LNCaP clone FGC (cell line): ENCODE results near the gene TRIM8.
"Not testable (repeated sequence)": the region's sequence is repeated elsewhere in the genome, so short reads cannot be mapped to it uniquely, and the experiment has no call there.

ENCODE experiments used
- DNase-seq: peaks from one replicate; pipeline ENCODE4 v3.0.0-alpha.2; 2011; ENCODE audit warnings: low read depth
- H3K4me3 ChIP-seq: 2 replicates; pipeline ENCODE4 v1.5.1; 2011; ENCODE audit warnings: mild to moderate bottlenecking, low read depth, low read length, control low read depth
- TF ChIP-seq, protein P1 (sequence below): IDR thresholded peaks from 2 replicates; pipeline ENCODE4 v1.5.1; 2012; ENCODE audit warnings: mild to moderate bottlenecking; ENCODE audit not compliant: control insufficient read depth, insufficient read depth; ENCODE audit errors: extremely low read depth

Gene TRIM8

DNA sequence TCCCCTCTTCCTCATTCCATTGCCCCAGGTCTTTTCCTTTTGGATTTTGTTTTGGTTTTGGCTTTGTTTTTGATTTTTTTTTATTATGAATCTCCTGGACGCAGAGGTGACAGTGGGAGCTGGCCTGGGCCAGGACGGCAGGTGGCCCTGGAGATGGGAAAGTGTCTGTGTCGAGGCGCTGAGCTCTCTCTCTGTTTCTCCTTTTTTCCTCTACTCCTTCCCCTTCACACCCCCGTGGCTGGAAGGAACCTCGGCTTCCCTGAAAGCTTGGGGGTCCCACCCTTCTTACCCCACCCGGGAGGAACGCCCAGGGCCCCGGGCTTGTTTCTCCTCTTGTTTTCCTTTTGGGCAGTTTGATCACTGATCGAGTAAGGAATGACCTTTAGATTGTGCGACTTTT is 13.2 kb downstream of the TRIM8 start:
- no peak for DNase-seq
- peak overlapping the region; percentile 6; the same call in 1 of the 2 replicates for H3K4me3 ChIP-seq
- TF ChIP-seq, protein P1, sequence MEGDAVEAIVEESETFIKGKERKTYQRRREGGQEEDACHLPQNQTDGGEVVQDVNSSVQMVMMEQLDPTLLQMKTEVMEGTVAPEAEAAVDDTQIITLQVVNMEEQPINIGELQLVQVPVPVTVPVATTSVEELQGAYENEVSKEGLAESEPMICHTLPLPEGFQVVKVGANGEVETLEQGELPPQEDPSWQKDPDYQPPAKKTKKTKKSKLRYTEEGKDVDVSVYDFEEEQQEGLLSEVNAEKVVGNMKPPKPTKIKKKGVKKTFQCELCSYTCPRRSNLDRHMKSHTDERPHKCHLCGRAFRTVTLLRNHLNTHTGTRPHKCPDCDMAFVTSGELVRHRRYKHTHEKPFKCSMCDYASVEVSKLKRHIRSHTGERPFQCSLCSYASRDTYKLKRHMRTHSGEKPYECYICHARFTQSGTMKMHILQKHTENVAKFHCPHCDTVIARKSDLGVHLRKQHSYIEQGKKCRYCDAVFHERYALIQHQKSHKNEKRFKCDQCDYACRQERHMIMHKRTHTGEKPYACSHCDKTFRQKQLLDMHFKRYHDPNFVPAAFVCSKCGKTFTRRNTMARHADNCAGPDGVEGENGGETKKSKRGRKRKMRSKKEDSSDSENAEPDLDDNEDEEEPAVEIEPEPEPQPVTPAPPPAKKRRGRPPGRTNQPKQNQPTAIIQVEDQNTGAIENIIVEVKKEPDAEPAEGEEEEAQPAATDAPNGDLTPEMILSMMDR: no peak

DNA sequence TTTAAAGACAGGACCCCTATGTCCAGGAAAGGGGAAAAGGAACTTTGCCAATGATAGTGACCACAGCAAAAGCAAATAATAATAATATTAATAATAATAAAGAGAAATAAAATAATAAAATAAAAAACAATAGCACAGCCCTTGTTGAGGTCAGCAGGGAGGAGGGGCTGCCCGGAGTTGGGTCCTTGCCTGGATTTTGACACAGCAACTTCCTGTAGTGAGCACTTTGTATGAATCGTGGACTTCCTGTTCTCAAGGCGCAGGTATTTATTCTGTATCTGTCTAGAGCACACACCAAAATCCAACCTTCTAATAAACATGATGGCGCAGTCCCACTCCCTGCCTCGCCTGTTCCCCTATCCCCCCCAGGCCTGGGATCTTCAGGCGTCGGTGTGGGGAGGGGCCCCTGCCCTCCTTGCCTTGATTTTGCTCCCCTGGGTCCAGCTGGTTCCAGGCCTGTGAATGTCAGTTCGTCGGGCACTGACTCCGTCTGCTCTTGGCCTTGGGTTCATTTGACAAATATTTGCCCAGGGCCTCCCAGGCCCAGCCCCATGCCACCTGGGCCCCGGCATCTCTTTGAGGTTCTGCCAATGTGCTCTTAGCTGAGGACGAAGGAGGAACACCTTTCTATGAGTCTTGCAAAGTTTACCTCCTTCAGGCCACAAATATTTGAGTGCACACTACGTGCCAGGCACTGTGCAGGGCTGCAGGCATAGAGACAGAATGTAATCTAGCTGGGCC is 13.9 kb downstream of the TRIM8 start:
- TF ChIP-seq, protein P1: no peak
- peak overlapping the region; percentile 25 for H3K4me3 ChIP-seq
- DNase-seq: peak; percentile 87

DNA sequence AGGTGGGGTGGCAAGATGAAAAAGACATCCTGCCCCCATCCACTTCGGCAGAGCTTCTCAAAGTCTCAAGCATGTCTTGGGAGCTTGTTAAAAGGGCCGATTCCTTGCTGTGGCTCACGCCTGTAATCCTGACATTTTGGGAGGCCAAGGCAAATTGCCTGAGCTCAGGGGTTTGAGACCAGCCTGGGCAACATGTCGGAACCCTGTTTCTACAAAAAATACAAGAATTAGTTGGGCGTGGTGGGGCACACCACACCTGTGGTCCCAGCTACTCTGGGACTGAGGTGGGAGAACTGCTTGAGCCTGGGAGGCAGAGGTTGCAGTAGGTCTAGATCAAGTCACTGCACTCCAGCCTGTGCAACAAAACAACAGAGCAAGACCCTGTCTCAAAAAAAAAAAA is 14.5 kb downstream of the TRIM8 start:
- no peak for DNase-seq
- TF ChIP-seq, protein P1: no peak
- peak overlapping the region; percentile 25; the same call in 1 of the 2 replicates for H3K4me3 ChIP-seq

DNA sequence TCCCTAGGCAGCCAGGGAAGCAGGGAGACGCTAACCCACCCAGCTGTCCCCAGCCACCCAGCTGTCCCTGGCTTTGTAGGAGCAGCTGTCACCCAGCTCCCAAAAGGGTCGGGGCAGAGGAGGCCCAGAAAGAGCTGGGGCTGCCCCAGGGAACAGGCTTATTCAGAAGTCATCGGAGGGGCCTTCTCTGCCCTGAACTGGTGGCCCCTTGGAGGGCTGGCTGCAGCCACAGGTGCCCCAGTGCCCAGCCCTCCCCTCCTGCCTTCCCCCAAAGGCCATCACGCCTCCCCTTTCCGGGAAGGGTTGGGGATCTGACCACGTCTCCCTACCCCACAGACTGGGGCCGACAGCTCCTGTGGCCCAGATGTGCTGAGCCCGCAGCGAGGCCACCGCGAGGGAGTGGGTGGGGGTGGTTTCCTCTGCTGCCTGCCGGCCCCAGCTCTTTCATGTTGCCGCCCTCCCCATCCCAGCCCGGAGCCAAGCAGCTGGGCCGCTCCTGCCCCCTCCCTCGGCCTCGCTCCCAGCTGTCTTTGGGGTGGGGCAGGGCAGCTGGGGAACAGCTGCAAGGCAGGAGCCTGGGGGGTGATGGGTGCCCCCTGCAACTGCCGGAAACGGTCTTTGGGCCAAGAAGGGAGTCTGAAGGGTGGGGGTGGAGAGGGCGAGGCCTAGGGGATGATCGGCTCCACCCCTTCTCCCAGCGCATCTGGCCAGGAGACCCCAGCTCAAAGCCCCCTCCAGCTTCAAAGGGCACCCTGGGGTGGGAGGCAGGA is 16.8 kb downstream of the TRIM8 start:
- TF ChIP-seq, protein P1: no peak
- DNase-seq: no peak
- H3K4me3 ChIP-seq: no peak overlapping the region

DNA sequence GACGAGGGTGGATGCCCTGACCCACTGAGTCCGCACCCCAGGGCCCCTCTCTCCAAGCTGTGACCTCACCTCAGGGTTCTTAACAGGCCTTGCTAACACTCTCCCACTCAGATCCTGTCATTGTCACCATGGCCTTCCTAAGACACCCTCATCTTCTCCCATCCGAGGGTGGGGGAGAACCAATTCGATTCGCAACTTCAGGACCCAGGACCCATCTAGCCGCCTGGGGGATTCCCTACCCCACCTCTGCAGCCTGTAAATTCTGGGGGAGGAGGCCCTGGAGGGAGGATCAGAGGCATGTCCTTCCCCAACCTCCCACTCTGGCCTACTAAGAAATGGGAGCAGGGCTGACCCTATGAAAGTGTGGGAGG is 17.4 kb downstream of the TRIM8 start:
- DNase-seq: no peak
- H3K4me3 ChIP-seq: no peak overlapping the region
- TF ChIP-seq, protein P1: no peak

DNA sequence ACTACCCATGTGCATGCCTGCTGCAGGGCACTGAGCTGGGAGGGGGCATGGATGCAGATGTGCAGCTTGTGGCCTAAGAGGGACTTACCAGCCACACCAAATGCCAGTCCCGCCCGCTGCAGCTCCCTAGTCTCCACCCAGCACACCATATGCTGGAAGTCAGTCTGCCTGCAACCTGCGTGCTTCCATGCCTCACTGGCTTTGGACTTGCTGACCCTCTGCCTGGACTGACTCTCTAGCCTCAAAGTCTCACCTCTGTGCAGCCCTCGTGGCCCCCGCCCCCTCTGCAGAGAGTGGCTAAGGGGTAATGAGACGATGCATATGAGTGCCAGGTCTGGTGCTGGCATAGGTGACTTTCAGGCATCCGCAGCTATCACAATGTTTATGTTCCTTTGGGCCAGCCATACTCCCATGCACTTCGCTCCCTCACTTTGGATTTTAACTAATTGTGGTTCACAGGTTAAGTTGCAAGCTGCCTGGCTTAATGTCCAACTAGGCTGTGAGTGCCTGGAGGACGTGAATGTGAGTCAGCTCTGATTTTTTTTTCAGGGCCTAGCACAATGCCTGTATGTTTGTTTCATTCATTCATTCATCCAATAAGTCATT is 21.7 kb downstream of the TRIM8 start:
- no peak overlapping the region for H3K4me3 ChIP-seq
- TF ChIP-seq, protein P1: no peak
- no peak for DNase-seq

DNA sequence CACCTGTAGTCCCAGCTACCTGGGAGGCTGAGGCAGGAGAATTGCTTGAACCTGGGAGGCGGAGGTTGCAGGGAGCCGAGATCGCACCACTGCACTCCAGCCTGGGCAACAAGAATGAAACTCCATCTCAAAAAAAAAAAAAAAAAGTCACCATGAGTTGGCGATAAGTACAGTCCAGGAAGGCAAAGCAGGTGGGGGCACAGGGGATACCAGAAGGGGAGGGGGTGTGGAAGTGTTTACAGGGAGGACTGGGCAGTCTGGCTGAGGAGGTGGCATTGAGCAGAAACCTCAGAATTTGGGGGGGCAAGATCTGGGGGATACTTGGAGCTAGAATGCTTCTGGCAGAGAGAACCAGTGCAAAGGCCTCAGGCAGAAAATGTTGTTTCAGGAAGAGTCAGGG is 23.1 kb downstream of the TRIM8 start:
- not testable (repeated sequence) for DNase-seq, H3K4me3 ChIP-seq
